ENCODE results near the gene KCTD16.

DNA sequence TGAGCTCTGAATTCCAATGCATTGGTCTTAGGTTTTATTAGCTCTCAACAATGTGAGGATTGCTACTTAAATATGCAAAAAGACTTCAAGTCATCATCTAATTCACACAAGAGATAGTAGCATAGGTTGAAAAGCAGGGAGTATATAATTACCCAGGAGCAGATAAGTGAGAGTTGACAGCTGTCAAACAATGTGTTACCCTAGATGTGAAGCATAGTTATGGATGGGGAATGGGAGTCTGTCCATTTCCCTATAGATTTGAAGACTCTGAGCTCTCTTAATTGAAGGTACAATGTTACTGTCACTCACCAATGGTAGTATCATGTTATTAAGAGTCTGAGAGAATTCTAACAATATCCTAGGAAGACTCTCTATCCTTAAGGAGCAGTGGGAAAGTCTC lies 160.7 kb downstream of the KCTD16 start:
- TF ChIP-seq, protein P1, sequence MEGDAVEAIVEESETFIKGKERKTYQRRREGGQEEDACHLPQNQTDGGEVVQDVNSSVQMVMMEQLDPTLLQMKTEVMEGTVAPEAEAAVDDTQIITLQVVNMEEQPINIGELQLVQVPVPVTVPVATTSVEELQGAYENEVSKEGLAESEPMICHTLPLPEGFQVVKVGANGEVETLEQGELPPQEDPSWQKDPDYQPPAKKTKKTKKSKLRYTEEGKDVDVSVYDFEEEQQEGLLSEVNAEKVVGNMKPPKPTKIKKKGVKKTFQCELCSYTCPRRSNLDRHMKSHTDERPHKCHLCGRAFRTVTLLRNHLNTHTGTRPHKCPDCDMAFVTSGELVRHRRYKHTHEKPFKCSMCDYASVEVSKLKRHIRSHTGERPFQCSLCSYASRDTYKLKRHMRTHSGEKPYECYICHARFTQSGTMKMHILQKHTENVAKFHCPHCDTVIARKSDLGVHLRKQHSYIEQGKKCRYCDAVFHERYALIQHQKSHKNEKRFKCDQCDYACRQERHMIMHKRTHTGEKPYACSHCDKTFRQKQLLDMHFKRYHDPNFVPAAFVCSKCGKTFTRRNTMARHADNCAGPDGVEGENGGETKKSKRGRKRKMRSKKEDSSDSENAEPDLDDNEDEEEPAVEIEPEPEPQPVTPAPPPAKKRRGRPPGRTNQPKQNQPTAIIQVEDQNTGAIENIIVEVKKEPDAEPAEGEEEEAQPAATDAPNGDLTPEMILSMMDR (IDR thresholded peaks at IDR 0.05): no peak
- no peak for TF ChIP-seq POLR2A (IDR thresholded peaks at IDR 0.05)

Measured in heart left ventricle (tissue), 13 donors.